Midbrain (tissue), 1 donor: ENCODE measurements around the gene MTMR12.
A peak's percentile ranks its signal among the peaks of the same experiment; 100 is the strongest.

Source experiments
- DNase-seq: peaks from one replicate; lab custom pipeline; 2025; lab: John Stamatoyannopoulos, UW

The MTMR12 gene, protein sequence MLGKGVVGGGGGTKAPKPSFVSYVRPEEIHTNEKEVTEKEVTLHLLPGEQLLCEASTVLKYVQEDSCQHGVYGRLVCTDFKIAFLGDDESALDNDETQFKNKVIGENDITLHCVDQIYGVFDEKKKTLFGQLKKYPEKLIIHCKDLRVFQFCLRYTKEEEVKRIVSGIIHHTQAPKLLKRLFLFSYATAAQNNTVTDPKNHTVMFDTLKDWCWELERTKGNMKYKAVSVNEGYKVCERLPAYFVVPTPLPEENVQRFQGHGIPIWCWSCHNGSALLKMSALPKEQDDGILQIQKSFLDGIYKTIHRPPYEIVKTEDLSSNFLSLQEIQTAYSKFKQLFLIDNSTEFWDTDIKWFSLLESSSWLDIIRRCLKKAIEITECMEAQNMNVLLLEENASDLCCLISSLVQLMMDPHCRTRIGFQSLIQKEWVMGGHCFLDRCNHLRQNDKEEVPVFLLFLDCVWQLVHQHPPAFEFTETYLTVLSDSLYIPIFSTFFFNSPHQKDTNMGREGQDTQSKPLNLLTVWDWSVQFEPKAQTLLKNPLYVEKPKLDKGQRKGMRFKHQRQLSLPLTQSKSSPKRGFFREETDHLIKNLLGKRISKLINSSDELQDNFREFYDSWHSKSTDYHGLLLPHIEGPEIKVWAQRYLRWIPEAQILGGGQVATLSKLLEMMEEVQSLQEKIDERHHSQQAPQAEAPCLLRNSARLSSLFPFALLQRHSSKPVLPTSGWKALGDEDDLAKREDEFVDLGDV

DNA sequence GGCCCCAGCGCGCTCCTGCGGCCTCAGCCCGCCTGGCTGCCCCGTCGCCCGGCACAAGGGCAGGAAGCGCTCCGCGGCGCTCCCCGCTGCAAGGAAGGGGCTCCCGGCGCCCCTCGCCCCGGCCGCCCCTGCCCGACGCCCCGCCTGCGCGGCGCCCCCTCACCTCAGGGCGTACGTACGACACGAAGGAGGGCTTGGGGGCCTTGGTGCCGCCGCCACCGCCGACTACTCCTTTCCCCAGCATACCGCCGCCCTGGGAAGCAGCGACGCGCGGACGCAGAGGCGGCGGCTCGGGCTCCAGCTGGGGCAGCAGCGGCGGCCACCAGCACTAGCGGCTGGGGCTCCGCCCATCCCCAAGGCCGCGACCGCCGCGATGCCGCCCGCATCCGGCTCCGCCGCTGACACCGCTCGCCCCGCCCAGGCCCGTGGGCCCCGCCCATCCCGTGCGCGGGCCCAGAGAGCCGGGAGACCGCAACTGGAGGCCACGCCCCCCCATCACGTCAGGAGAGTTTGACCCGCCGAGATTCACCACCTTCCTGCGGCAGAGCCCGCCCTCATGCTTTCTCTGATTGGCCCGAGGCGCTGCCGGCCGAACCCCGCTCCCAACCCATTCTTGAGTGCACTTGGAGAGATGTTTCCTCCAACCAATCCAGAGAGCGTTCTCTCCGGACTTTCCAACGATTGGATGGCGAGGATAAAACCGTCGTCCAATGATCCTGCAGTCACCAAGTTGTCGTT is at the start of gene MTMR12:
TSS of gene MTMR12 (minus strand) at position 345 of the 738 bp plus-strand sequence. CDS start at position 244, 101 bp downstream.
- peak; percentile 99 for DNase-seq

DNA sequence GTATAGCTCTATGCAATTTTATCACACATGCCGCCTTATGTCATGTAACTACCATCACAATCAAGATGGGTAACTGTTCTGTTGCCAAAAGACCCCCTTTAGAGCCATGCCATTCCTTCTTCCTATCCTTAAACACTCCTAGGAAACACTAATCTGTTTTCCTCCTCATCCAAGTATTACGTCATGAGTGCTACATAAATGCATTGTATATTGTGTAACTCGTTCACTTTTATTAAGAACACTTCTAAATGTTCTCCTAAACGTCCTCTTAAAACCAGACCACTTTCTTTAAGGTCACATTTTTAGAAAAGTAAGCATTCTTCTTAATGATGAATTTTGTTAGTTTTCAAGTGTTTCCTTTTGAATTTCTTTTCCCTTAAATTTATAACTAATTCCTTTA is 49.8 kb upstream of the MTMR12 start:
- DNase-seq, result no peak

DNA sequence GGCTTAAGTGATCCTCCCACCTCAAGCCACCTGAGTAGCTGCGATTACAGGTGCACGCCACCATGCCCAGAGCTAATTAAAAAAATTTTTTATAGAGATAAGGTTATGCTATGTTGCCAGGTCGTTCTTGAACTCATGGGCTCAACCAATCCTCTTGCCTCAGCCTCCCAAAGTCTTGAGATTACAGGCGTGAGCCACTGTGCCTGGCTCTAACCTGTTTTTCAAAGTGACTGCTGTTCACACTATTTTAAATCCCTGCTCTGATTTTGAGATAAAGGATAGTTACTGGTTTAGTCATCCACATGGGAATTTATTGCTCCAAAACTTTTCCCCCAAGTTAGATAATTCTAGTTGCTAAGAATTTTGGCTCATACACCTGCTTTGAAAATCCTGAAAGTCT is 48.2 kb upstream of the MTMR12 start:
- no peak for DNase-seq

DNA sequence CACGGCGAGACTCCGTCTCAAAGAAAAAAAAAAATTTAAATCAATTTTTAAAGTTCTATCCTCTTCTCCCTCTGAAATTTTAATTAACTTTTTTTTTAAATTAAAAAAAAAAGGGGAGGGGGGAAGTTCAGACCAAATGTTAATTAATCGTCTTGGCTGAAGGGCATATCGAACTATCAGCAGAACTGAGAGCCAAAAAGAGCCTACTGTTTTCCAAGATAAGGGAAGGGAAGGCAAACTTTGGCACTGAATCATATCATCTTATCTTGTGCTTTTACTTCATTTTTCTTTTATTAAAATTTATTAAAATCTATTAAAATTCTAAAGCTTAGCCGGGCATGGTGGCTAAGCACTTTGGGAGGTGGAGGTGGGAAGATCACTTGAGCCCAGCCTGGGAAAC is 45.9 kb upstream of the MTMR12 start:
- DNase-seq, result no peak

DNA sequence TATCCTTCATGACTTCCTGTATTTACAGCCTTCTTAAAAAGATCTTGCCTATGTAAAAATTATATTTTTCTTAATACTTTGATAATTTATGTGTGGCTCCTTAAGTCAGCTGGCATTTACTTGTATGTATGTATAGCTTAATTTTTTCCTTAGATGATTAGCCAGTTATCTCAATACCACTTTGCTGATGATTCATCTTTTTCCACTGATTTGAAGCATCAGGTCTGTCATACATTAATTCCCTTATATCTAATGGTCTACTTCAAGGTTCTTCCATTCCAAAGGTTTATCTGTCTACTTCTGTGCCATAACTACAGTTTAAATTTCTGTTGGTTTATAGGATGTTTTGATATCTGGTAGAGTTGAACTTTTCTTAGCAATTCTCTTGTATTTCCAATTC is 44.9 kb upstream of the MTMR12 start:
- no peak for DNase-seq

DNA sequence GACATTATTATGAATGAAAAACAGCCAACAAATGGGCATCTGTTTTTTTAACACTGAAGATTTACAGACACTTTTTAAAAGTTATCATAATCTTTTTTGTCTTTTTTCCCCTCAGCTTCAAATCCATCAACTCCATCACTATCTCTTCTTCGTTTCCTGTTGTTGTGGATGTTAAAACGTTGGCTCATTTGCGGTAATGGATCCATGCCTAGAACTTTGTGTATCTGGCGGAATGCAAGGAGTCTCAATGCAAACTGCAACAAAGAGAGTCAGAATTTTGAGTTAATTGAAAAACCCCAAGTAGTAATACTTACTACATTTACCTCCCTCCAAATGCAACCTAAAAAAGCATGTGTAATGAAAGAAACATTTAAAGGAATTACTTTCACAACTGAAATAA is 42.9 kb upstream of the MTMR12 start:
- DNase-seq, result no peak

DNA sequence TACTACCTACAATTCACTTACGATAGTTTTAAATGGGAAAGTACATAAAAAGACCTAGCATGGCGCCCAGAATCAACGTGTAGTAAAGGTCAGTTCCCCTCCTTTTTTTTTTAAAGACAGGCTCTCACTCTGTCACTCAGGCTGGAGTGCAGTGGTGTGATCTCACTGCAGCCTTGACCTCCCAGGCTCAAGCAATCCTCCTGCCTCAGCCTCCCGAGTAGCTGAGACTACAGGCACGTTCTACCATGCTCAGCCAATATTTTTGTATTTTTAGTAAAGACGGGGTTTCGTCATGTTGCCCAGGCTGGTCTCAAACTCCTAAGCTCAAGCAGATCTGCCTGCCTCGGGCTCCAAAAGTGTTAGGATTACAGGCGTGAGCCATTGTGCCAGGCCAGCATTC is 40.7 kb upstream of the MTMR12 start:
- DNase-seq, result no peak

DNA sequence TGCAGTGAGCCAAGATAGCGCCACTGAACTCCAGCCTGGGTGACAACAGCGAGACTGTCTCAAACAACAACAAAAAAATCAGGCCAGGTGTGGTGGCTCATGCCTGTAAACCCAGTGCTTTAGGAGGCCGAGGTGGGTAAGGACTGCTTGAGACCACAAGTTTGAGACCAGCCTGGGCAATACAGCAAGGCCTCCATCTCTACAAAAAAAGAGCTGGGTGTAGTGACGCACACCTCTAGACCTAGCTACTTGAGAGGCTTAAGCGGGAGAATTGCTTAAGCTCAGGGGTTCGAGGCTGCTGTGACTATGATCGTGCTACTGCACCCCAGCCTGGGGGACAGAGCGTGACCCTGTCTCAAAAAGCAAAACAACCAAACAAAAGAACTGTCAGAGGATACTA is 39.9 kb upstream of the MTMR12 start:
- DNase-seq, result no peak

DNA sequence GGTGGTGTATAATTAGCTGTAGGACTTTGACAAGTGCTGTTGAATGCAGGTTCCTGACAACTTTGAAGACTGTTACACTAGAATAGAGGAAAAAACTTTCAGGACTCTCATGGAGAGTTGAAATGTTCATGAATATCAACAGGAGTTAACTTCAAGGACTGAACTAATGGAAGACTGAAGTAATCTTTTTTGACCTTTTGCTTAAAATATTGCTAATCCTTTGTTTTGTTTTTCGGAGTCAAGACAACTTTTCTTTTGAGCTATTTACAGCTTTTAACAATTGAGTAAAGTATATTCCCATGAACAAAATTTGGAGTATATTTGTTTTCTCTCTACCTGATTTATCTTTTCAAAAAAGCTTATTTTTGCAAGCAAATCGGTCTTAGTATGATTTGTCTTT is 34.1 kb upstream of the MTMR12 start:
- no peak for DNase-seq

DNA sequence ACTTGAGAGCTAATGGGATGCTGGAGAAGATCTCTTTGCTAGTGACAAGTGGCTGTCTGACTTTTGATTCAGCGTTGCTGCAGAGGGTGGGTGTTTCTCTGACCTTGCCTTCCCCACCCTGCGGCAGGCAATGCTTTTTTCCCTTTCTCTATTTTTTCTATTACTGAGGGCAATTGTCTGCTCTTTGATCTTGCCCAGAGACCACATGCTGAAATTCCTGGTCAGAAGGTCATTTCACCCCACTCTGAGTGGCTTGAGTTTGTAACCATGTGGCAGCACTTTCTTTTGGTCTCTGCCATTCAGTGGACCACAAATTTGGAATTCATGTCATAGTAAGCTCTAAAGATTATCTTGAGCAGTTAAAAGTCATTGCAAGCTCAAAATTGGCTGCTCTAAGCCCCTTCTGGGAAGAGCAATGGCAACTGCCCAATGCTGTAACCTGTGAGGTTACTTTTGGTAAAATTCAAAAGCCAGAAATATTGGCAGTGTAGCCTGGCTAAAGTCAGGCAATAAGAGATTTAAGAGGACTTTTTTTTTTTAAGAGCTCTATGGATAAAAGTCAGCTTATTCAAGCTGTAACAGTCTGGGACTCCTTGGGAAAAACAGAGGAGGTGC is 30.4 kb upstream of the MTMR12 start:
- DNase-seq, result no peak

DNA sequence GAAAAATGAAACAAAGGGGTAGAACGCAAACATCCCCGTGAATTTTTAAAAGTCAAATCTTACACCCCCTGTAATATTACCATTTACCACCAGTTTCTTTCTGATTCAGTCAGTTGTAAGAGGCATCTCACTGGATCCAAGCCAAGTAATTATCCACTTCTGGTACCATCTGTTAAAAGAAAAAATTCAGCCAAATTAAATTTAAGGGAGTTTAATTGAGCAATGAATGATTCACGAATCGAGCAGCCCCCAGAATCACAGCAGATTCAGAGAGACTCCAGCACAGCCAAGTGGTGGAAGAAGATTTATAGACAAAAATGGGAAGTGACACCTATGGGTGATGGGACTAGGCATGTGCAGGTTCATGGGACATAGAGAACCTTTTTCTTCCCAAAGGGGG is 29.9 kb upstream of the MTMR12 start:
- no peak for DNase-seq

DNA sequence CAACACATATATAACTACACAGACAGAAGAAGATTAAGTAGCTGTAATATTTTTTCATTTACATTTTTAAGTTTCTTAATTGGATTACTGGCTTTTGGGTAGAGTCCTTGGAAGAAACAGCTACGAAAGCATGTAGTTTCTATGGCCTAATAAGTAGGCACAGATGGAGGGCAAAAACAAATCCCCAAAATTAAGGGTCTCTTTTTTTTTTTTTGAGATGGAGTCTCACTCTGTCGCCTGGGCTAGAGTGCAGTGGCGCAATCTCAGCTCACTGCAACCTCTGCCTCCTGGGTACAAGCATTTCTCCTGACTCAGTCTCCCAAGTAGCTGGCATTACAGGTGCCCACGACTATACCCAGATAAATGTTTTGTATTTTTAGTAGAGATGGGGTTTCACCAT is 27.1 kb upstream of the MTMR12 start:
- DNase-seq, result no peak

DNA sequence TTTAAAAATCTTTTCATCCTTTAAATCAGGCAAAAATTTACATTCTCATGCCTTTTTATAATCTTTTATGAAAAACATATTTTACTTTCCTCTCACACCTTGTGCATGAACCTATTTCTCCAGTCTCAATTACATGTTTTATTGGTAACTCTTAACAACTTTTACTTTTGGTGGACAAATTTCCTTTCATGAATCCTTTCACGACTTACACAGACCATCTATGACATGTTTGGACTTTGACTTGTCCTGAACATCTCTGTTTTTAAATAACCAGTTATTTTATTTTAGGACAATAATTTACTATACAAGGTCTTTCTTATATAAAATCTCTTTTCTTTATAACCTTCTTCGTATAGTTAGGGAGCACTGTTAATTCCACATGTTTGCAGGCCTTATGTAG is 26.5 kb upstream of the MTMR12 start:
- DNase-seq, result no peak

DNA sequence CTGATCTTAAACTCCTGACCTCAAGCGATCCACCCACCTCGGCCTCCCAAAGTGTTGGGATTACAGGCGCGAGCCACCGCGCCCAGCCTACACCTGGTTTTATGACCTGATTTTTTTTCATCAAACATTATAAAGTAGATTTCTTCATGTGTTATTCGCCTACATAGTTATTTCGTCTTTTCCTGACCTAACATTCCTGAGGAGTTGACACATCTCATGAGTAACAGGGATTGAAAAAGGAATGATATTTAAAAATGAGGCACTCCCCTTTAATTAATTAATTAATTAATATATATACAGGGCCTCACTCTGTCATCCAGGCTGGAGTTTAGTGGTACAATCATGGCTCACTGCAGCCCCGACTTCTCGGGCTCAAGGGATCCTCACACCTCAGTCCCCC is 20.2 kb upstream of the MTMR12 start:
- no peak for DNase-seq

DNA sequence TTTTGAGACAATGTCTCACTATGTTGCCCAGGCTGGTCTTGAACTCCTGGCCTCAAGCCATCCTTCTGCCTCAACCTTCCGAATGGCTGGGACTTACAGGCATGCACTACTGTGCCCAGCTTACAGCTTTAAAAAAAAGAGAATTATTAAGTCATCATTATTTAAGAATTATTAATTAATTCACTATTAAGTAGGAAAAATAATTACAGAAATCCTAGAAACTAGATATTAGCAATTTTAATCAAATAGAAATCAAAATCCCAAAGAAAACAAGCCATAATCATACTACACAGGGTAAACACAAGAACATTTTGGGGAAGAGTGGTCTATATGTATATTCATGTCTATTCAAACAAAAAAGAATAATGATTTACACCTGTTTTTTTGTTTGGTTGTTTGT is 19.6 kb upstream of the MTMR12 start:
- no peak for DNase-seq

DNA sequence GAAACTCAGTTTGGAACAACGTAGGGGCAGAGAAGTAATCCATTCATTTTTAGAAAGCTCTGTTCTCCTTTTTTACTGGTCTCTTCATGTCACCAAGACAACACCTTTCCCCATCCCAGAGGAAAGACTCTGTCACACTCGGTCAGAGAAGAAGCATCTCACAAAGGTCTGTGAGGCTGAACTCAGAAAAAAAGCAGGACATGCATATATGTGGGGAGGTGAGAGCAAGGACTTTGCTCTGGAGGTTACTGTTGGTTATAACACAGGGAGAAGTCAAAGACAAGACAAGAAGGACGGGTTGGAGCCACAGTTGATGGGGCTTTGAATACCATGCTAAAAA is 19.2 kb upstream of the MTMR12 start:
- no peak for DNase-seq

DNA sequence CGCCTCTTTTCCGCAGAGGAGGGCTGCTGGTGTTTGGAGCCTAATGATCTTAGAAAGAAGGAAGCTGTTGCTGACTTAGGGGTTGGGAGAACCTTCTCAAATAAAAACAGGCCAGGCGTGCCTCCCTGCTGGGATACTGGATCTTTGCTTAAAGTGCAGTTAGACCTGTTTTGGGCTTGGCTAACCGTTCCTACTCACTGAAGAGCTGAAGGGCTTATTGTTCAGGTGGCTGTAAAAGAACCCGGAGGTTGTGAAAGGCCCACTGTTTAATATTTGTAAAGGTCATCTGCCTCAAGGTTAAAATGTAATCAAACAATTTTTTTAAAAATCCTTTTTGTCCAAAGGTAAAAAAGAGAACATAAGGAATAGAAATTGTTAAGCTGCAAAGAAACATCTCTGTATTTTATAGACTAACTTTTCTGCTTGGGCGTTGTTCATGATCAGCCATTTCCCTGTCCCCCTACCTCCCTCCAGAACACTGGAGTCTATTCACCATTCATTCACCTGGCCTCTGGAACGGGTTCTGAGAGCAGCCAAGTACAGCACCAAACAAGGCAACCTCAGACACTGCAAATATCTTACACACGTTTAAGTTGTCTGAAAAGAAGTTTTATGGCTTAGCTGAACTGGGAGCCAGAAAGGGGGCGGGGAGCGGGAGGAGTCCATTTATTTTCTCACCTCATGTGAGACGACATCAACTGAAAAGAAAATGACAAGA is 18.6 kb upstream of the MTMR12 start:
- DNase-seq, result no peak

DNA sequence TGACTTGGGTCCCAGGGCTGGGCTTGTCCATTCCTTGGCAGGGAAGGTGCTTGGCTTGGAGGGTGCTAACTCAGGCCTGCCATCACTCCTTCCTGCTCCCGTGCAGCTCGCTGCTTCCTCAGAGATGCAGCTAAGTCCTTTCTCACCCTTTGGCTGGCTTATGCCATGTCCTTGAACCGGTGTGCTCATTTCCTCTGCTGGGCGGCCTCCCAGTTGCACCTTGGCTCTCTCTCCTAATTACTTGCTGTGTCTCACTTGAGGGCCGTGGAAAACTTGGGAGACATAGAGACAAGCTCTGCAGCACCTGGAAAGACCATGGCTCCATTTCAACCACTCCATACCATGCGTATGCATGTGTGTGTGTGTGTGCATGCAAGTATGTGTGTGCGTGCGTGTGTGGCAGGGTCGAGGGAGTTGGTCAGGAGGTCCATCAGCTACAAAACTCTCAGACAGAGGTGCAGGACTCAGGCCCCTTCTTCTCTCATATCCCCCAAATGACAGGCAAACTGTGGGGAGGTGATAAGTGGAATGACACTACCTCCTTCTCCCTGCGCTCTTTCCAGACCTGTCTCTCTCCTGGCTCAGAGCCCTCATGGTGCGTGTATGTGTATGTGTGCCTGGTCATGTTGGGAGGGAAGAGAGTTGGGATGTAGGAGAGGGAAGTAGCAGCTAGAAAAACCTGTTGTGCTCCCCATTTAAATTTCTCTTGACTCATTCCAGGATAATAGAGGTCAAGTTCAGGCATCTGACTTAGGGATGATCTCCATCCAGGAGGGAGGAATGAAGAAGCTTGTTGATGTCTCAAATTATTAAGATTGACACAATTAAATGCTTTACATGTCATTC is 17.6 kb upstream of the MTMR12 start:
- DNase-seq, result no peak

DNA sequence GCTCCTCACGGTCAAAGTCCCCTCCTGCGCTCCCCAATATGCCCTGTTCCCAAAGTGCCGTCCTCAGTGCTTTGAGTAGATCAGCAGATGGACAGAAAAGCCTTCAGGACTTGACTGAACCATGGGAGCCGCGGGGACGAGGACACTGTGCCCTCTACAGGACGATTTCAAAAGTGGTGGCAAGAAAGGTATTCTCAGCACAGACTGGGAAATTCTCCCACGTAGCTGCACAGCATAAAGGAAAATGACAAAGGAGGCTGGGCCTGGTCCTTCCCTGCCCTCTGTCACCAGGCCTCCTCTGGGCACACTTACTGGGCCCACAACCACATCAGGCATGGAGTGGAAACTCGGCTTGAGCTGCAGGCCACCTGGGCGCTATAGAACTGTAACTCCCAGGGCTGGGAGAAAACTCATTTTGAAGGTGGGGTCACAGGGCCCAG is 16.7 kb upstream of the MTMR12 start:
- peak; percentile 51 for DNase-seq

DNA sequence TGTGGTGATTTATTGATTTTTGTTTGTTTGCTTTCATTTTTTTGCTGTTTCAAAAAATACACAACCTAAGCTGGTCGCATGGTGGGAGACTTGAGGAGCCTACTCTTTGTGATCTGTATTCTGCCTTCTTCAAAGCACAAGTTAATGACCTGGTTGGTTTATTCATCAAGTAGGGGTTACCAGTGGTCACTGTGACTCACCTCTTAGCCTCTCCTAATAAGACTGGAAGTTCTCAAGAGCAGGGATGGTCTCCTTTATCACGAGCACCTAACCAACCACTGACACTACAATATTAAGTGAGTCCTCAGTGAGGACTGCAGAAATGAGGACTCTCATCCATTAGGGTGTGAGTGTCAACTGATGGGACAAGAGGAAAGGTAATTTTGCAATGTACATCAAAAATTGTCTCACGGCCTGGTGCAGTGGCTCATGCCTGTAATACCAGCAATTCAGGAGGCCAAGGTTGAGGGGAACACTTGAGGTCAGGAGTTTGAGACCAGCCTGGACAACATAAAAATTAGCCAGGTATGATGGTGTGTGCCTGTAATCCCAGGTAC is 13.6 kb upstream of the MTMR12 start:
- no peak for DNase-seq

DNA sequence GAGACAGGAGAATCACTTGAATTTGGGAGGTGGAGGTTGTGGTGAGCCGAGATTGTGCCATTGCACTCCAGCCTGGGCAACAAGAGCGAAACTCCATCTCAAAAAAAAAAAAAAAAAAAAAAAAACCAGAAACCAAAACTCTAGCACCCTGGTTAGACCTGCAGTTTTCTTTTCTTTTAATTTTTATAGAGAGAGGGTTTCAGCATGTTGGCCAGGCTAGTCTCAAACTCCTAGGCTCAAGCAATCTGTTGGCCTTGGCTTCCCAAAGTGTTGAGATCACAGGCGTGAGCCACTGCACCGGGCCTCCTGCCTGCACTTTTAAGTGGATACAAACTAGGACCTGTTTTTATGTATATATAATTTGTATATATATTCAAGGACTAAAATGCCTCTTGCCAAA is 12.9 kb upstream of the MTMR12 start:
- DNase-seq, result no peak
